ENCODE results near the gene CACNB2. TPM values are rescaled to one million over a fixed set of nuclear protein-coding genes. Genes with fewer than 3 reads are reported as not detected.

Gene CACNB2
- total RNA-seq, 4 donors from 2014 or later: 0.81 to 13.9 (median 4.5) TPM

GRCh38 chr10:18221123-18221522 lies 80.9 kb downstream of the CACNB2 start:
- H3K36me3 ChIP-seq: no peaks in the 10 kb centered on the region
- no peaks in the 10 kb centered on the region for H3K27me3 ChIP-seq
- 55 to 63% methylated on average over 4 of the region's 4 CpGs for WGBS, 2 donors
- intact Hi-C loops (cut with DNase I): no loop called here
- no peak overlapping the region for H3K4me3 ChIP-seq (replicated peaks in 1 of 3)
- DNase-seq: no peak
- H3K9me3 ChIP-seq: no peaks in the 10 kb centered on the region
- TF ChIP-seq CTCF (IDR thresholded peaks at IDR 0.05) (no peak), POLR2A (IDR thresholded peaks at IDR 0.05) (no peak)
- no peaks in the 10 kb centered on the region for H3K4me1 ChIP-seq
- no peak overlapping the region for H3K27ac ChIP-seq

- Histone ChIP-seq H3K27ac (no peak overlapping the region), H3K4me1 (no peaks in the 10 kb centered on the region), H3K27me3 (no peaks in the 10 kb centered on the region), H3K9me3 (no peaks in the 10 kb centered on the region), H3K36me3 (no peaks in the 10 kb centered on the region), H3K4me3 (replicated peaks in 1 of 3) (no peak overlapping the region)
- intact Hi-C loops (cut with DNase I): no loop called here
- 63 to 79% methylated on average over 4 of the region's 4 CpGs for WGBS, 2 donors
- TF ChIP-seq POLR2A (IDR thresholded peaks at IDR 0.05) (no peak), CTCF (IDR thresholded peaks at IDR 0.05) (no peak)
- DNase-seq: no peak
These were observed 81.7 kb downstream of the CACNB2 start for GRCh38 chr10:18221882-18222281.

- Histone ChIP-seq H3K36me3 (no peaks in the 10 kb centered on the region), H3K9me3 (no peaks in the 10 kb centered on the region), H3K27ac (no peak overlapping the region), H3K4me3 (replicated peaks in 1 of 3) (no peak overlapping the region), H3K4me1 (no peaks in the 10 kb centered on the region), H3K27me3 (no peaks in the 10 kb centered on the region)
- intact Hi-C loops (cut with DNase I): no loop called here
- no peak for DNase-seq
- TF ChIP-seq CTCF (IDR thresholded peaks at IDR 0.05) (no peak), POLR2A (IDR thresholded peaks at IDR 0.05) (no peak)
- 65 to 83% methylated on average over 3 of the region's 3 CpGs for WGBS, 2 donors
These were observed 82.6 kb downstream of the CACNB2 start for GRCh38 chr10:18222866-18223265.

GRCh38 chr10:18223898-18224297 lies 83.7 kb downstream of the CACNB2 start:
- no peaks in the 10 kb centered on the region for H3K4me1 ChIP-seq
- TF ChIP-seq CTCF (IDR thresholded peaks at IDR 0.05) (no peak), POLR2A (IDR thresholded peaks at IDR 0.05) (no peak)
- 84 to 90% methylated on average over 2 of the region's 2 CpGs for whole genome bisulfite sequencing, 2 donors
- no peaks in the 10 kb centered on the region for H3K36me3 ChIP-seq
- H3K4me3 ChIP-seq (replicated peaks in 1 of 3): no peak overlapping the region
- H3K27ac ChIP-seq: no peak overlapping the region
- no peaks in the 10 kb centered on the region for H3K27me3 ChIP-seq
- DNase-seq: no peak
- no peaks in the 10 kb centered on the region for H3K9me3 ChIP-seq
- intact Hi-C loops (cut with DNase I): no loop called here

GRCh38 chr10:18224626-18225445 lies 84.6 kb downstream of the CACNB2 start:
- TF ChIP-seq CTCF (IDR thresholded peaks at IDR 0.05): no peak
- no peak for TF ChIP-seq POLR2A (IDR thresholded peaks at IDR 0.05)
- no peak for DNase-seq
- Histone ChIP-seq H3K4me1 (no peaks in the 10 kb centered on the region), H3K4me3 (replicated peaks in 1 of 3) (no peak overlapping the region), H3K9me3 (no peaks in the 10 kb centered on the region), H3K36me3 (no peaks in the 10 kb centered on the region), H3K27me3 (no peaks in the 10 kb centered on the region), H3K27ac (no peak overlapping the region)
- intact Hi-C loops (cut with DNase I): no loop called here
- WGBS, 2 donors: 78 to 80% methylated on average over 12 of the region's 12 CpGs
